GM19324 (cell line): ENCODE results near the gene DHX8.

Source experiments
- ATAC-seq: cut with Tn5 transposase; IDR thresholded peaks from one replicate; pipeline ENCODE4 v1.9.1; 2021; ENCODE audit warnings: mild to moderate bottlenecking, moderate library complexity; ENCODE audit not compliant: unreplicated experiment, low FRiP score

The DHX8 gene

GRCh38 chr17:43543771-43544575 lies 60.2 kb downstream of the DHX8 start:
- ATAC-seq = no peak

GRCh38 chr17:43545383-43545632 lies 61.5 kb downstream of the DHX8 start:
- no peak for ATAC-seq

GRCh38 chr17:43546319-43547188 lies 62.8 kb downstream of the DHX8 start, which contains the start of gene ETV4:
Gene ETV4, minus strand, starts transcription at chr17:43546340. Its CDS starts 723 bp downstream, at chr17:43545617.
- peak; percentile 65 for ATAC-seq

- ATAC-seq = no peak
Measured at GRCh38 chr17:43547189-43547550, 63.4 kb downstream of the DHX8 start.

- ATAC-seq = no peak
Measured at GRCh38 chr17:43547659-43548256, 64.0 kb downstream of the DHX8 start.

- no peak for ATAC-seq
Measured at GRCh38 chr17:43548689-43549379, 65.1 kb downstream of the DHX8 start.

- ATAC-seq = no peak
Measured at GRCh38 chr17:43549496-43549895, 65.7 kb downstream of the DHX8 start.

GRCh38 chr17:43550754-43551153 lies 67.0 kb downstream of the DHX8 start:
- no peak for ATAC-seq

- no peak for ATAC-seq
Measured at GRCh38 chr17:43552229-43552837, 68.6 kb downstream of the DHX8 start.

- ATAC-seq = no peak
Measured at GRCh38 chr17:43553573-43553972, 69.8 kb downstream of the DHX8 start.

GRCh38 chr17:43554857-43555256 lies 71.1 kb downstream of the DHX8 start:
- no peak for ATAC-seq

- ATAC-seq = no peak
Measured at GRCh38 chr17:43556292-43556691, 72.5 kb downstream of the DHX8 start.

- no peak for ATAC-seq
Measured at GRCh38 chr17:43558805-43559160, 75.0 kb downstream of the DHX8 start.

- no peak for ATAC-seq
Measured at GRCh38 chr17:43559161-43559816, 75.5 kb downstream of the DHX8 start.

GRCh38 chr17:43560461-43561427 lies 77.0 kb downstream of the DHX8 start:
- ATAC-seq = no peak

- no peak for ATAC-seq
Measured at GRCh38 chr17:43562679-43563599, 79.2 kb downstream of the DHX8 start.

GRCh38 chr17:43563600-43564594 lies 80.1 kb downstream of the DHX8 start:
- ATAC-seq = no peak
